ENCODE data around the gene DDX27. TPM values are rescaled to one million over a fixed set of nuclear protein-coding genes. Genes with fewer than 3 reads are reported as not detected.

Gene DDX27
- total and polyA plus RNA-seq, 9 of the 15 experiments (the other 6 are each of a cell fraction or from before 2014, with no cell fraction given) = 17.9 to 79.3 (median 57.0) TPM

DNA sequence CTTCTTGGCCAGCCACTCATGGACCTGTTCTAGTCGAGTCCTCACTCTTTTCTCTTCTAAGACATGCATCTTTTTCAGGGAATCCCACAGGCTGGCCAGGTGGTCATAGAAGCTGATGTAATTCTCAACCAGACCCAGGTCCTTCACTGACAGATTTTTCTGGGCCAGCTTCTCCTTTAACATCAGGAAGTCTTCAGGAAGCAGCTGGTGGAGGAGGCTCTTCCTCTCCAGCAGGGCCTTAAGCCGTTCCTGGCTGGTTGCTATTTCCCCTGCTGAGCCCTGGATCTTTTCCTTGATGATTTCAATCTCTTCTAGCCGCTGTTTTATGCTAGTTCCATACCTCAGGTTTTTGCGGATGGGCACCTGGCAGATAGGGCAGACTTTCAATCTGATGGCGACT is 28.6 kb downstream of the DDX27 start (continued):
- TF ChIP-seq OTX1 (CRISPR knock-in tag; IDR thresholded peaks at IDR 0.05) = no peak

- Histone ChIP-seq H3K4me1 (replicated peaks in 1 of 2; ENCODE audit: control insufficient read depth in 2 of 2, insufficient read depth in 2 of 2, low read length in 2 of 2) (no peaks in the 10 kb centered on the region), H4K20me1 (replicated peaks; ENCODE audit: control insufficient read depth, insufficient read depth, low read length) (peaks cover 19% of the 10 kb centered on the region), H3K36me3 (ENCODE audit: control insufficient read depth, insufficient read depth, low read length) (peaks cover 86% of the 10 kb centered on the region), H3K4me2 (ENCODE audit: insufficient read depth, low read length) (no peak overlapping the region), H3K27ac (ENCODE audit: extremely low read depth, low read depth, low read length) (no peak overlapping the region), H3K9ac (ENCODE audit: insufficient read depth in 1 of 2, low read depth in 2 of 2, low read length in 2 of 2) (no peak overlapping the region), H3K9me3 (replicated peaks; ENCODE audit: control insufficient read depth, insufficient read depth, low read depth, low read length) (no peaks in the 10 kb centered on the region), H3K4me3 (no peak overlapping the region), H3K9me1 (ENCODE audit: control insufficient read depth, insufficient read depth, low read length) (no peaks in the 10 kb centered on the region), H3K27me3 (ENCODE audit: control insufficient read depth in 2 of 2, insufficient read depth in 2 of 2, low read length in 2 of 2) (no peaks in the 10 kb centered on the region), H2AFZ (ENCODE audit: low read depth, low read length) (no peak overlapping the region), H3K79me2 (ENCODE audit: control insufficient read depth, insufficient read depth, low read length) (no peaks in the 10 kb centered on the region)
- no TSS peak for BruUV-seq (replicated peaks)
- no peak for ATAC-seq
- in situ Hi-C loops (cut with MboI) (loop anchor here (5.0 kb wide), 1 partner anchor 74 kb away; no protein-coding TSS in a partner anchor), intact Hi-C loops (cut with micrococcal nuclease) (no loop called here)
- no peak for FAIRE-seq
- peak; percentile 35 for TF ChIP-seq POLR2G (IDR thresholded peaks at IDR 0.05; ENCODE audit: low read depth, low read length)
- no peak for TF ChIP-seq BACH1 (tag; IDR thresholded peaks at IDR 0.05)
- no peak for TF ChIP-seq SAFB2 (IDR thresholded peaks at IDR 0.05; ENCODE audit: borderline replicate concordance, low read depth, low read length, severe bottlenecking)
- TF ChIP-seq ZNF318 (IDR thresholded peaks at IDR 0.05; ENCODE audit: borderline replicate concordance in 1 of 2, low read depth in 1 of 2) = no peak
- no peak for DNase-seq (ENCODE audit: extremely low read depth in 1 of 4, low spot score in 3 of 4)
- ChIA-PET CTCF (ENCODE audit: low intra/inter-chr PET ratio) (no interaction called here), POLR2A (no interaction called here)
- WGBS (ENCODE audit: insufficient coverage, low coverage, missing lambda C conversion rate) = 95% methylated on average over 9 of the region's 10 CpGs
These were observed 29.1 kb downstream of the DDX27 start for GRCh38 chr20:49248301-49248700.
